ENCODE results near the gene RPP25L.

DNA sequence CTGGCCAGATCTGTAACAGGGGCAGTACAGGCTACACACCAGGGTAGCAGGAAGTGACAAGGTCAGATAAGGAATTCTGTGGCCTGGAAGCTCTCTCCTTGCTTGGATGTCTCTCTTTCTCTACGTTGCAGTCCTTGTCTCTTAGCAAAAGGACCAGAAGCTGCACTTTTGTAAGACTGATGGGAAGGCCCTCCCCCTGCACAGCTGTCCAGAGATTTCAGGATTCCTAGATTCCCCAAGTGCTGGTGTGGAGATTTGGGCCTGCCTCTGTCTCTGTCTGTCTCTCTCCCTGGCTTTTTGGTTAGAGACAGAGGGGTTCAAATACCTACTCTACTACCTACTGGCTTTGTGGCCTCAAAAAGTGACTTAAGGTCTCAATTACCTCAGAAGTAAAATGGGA, 12.4 kb downstream of the RPP25L start:
- TF ChIP-seq, protein P1, sequence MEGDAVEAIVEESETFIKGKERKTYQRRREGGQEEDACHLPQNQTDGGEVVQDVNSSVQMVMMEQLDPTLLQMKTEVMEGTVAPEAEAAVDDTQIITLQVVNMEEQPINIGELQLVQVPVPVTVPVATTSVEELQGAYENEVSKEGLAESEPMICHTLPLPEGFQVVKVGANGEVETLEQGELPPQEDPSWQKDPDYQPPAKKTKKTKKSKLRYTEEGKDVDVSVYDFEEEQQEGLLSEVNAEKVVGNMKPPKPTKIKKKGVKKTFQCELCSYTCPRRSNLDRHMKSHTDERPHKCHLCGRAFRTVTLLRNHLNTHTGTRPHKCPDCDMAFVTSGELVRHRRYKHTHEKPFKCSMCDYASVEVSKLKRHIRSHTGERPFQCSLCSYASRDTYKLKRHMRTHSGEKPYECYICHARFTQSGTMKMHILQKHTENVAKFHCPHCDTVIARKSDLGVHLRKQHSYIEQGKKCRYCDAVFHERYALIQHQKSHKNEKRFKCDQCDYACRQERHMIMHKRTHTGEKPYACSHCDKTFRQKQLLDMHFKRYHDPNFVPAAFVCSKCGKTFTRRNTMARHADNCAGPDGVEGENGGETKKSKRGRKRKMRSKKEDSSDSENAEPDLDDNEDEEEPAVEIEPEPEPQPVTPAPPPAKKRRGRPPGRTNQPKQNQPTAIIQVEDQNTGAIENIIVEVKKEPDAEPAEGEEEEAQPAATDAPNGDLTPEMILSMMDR (IDR thresholded peaks at IDR 0.05) = no peak
- no peak for TF ChIP-seq POLR2A (IDR thresholded peaks at IDR 0.05)
